Measurements from ENCODE around the gene TGFBR3L.
"Not testable (repeated sequence)": the region's sequence is repeated elsewhere in the genome, so short reads cannot be mapped to it uniquely, and the experiment has no call there.

The TGFBR3L gene

DNA sequence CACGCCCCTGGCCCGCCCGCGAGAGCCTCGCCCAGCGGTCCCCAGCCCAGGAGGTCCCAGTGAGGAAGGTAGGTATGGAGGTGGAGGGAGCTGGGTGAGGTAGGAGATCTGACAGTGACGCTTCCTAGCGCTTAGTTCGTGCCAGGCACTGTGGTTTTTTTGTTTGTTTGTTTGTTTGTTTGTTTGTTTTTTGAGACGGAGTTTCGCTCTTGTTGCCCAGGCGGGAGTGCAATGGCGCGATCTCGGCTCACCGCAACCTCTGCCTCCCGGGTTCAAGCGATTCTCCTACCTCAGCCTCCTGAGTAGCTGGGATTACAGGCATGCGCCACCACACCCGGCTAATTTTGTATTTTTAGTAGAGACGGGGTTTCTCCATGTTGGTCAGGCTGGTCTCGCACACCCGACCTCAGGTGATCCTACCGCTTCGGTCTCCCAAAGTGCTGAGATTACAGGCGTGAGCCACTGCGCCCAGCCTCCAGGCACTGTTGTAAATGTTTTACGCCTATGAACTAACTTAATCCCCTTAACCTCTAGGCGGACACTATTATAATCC is 3.5 kb downstream of the TGFBR3L start:
- not testable (repeated sequence) for DNase-seq

DNA sequence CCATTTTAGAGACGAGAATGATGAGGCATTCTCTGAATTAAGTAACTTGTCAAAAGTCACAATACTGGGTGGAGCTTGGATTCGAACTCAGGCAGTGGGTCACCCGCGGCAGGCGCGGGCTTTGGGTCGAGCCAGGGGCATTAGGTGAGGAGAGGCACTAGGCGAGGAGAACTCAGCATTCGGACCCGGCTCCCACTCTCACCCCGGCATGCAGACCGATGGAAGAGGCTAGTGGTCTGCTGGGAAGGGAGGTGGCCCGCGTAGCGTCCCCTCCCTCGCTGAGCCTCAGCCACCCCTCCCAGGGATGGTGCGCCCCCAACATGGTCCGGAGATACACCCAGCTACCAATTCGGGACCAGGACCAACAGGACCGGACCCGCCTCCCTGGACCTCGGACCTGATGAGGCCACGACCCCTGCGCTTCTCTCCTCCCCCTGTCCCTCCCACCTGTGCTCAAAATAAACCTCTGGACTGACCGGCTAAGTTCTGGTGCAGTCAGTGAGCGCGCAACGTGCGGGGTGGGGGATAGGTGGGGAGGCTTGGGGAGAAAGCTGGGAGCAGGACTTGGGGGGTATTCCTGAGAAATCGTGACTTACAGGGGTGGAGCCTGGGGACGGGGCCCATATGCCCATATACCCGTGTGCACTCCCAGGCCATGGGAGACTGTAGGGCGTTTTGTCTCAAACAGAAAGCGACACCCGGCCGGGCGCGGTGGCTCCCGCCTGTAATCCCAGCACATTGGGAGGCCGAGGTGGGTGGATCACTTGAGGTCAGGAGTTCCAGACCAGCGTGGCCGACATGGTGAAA is 4.2 kb downstream of the TGFBR3L start:
- DNase-seq = no peak

DNA sequence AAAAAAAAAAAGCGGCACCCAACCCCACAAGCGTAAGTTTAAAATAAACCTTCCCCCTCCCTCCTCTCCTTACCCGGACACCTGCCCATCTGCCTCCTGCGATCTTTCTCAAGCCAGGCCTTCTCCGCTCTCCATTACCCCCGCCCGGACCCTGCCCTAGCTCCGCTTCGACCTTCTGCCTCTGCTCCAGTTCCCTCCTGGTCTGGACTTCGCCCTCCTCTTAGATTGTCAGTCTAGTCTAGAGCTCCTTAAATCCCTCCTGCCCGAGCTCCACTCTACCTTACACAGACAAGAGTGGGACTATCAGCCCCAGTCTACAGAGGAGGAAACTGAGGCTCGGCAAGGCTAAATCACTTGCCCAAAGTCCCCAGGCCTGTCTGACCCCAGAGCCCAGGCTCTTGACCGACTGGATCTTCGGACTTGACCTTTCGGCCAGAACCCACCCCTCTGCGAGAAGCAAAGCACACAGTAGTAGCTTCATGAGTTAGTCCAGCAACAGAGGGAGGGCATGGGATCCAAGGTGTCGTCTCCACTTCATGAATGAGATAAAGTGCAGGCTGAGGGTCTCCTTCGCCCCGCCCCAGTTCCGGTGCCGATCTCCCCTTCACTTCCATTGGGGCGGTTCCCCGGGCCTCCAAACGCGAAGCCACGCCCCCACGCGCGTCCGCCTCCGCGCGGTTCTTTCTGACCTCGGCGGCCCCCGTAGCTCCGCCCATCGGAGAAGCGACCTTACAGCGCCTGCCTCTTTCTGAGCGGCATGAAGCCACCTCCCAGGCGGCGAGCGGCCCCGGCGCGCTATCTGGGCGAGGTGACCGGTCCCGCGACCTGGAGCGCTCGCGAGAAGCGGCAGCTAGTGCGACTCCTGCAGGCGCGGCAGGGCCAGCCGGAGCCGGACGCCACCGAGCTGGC is 5.2 kb downstream of the TGFBR3L start, which contains the start of gene SNAPC2:
Gene SNAPC2 (plus strand): TSS at position 729 of the 909 bp plus-strand sequence. CDS start 29 bp downstream, at position 758.
- peak; percentile 83 to 86 for DNase-seq

GRCh38 chr19:7920519-7921301 is 6.1 kb downstream of the TGFBR3L start:
- peak; percentile 81 to 87 for DNase-seq

DNA sequence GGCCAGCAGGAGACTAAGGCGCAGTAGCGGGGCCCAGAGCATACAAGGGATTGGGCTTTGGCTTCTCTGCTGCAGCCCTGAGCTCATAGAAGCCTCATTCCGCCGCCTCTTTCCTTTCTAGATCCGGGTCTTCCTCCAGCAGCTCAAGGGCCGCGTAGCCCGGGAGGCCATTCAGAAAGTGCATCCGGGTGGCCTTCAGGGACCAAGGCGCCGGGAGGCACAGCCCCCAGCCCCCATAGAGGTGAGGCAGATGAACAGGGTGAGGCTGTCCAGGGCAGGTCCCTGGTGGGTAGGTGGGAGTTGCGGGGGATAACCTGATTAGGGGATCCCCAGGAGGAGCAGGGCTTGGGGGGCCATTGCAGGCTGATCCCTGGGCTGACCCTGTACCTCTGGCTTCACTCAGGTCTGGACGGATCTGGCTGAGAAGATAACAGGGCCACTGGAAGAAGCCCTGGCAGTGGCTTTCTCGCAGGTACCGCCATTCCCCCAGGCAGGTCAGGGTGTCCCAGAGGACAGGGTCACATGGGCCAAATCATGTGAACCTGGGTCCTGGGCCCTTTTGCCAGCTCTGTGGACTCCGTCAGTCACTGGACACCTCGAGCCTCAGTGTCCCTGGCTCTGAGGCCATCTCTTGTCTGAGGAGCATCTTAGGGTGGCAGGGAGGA is 6.8 kb downstream of the TGFBR3L start:
- no peak for DNase-seq

GRCh38 chr19:7921967-7922835 is 7.6 kb downstream of the TGFBR3L start:
- DNase-seq = no peak

DNA sequence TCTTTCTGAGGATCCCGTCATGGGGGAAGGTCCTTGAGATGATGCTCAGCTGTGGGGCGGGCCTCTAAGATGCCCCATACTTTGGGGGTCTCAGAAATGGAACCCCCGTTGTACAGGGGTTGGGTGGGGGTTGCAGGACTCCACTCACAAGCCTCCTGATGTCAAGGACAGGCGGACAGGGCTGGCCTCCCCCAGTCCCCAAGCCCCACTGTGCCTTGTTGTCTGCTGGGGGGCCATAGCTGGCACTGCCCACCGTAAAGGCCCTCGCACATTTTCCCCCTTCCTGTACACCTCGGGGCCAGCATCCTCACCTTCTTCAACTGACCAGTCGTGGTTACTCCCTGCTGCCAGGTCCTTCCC is 8.2 kb downstream of the TGFBR3L start:
- no peak for DNase-seq

- DNase-seq = no peak
These were observed 8.9 kb downstream of the TGFBR3L start for GRCh38 chr19:7923295-7924191.

DNA sequence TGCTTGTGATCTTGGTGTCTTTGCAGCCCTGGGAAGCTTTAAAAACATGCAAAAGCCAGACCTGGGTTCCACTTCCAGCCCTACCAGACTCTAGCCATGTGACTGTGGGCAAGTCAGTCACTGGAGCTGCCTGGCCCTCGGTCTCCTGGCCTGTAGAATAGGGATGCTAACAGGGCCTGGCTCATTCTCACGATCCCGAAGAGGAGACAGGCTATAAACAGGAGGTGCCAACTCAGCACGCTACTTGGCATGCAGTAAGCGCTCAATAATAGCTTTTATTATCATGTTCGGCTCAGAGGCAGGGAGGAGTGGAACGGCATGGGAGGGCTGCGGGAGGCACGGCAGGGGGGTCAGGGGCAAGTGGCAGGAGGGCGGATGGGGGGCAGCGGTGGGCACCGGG is 9.6 kb downstream of the TGFBR3L start:
- DNase-seq = no peak

GRCh38 chr19:7924651-7925170 is 10.1 kb downstream of the TGFBR3L start:
- no peak for DNase-seq

DNA sequence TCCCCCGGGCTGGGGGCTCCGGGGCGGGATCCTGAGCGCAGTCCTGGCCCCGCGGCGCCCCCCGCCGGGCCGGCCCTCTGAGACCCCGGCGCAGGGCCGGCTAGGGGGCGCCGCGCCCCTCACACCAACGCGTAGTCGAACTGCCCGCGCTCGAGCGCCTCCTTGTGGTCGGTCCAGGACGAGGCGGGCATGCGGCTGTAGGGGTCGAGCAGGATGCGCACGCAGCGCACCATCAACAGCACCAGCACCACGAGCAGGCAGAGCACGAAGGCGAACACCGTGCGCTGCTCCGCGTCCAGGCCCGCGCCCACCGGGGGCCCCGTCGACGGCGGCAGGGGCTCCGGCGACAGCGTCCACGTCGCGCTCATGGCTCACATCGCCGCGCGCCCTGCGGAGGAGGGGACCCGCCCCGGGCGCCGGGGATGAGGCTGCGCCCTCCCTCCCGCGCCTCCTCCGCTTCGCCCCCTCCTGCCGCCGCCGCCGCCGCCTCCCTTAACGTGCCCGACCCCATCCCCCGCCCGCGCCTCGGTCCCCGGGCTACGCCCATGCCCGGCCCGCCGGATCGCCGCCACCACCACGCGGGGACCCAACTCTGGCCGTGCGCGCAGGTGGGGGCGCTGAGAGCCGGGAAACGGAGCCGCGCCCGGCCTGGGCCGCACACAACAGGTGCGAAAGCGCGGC is 10.7 kb downstream of the TGFBR3L start:
- DNase-seq = peak; percentile 72 to 86

DNA sequence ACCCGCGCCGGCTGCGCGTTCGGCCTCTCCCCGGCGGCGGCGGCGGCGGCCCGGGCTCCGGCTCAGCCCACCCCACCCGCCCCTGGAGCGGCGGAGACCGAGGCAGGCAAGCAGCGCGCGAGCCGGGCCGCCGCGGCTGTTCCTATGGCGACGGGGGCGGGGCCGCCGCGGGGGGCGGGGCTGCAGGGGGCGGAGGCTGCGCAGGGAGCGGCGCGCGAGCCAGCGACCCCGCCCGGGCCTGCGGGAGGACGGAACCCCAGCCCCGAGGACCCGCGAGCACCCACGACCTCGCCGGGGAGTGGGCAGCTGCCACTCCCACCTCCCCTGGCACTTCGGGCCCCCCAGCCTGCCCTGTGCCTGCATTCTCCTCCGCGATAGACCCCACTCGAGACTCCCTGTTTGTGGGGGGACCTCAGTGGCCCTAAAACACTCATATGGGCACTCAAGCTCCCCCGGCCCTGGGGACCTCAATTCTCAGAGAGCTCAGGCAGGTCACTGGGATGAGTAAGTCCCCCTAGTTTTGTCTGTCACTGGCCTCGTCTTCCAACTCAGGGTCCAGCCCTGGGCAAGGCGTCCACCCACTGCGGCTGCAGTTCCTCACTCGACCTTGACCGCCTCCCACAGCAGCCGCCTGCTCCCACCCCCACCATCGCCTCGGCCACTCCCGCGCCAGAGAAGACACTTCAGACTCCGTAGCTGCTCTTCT is 11.5 kb downstream of the TGFBR3L start, which contains the start of gene CTXN1:
Gene CTXN1 (minus strand): TSS at position 115 of the 706 bp plus-strand sequence. CDS start 597 bp downstream, outside the sequence.
- peak in 1 of 2 experiments; percentile 46 for DNase-seq

GRCh38 chr19:7926727-7927604 is 12.3 kb downstream of the TGFBR3L start:
- DNase-seq = no peak

DNA sequence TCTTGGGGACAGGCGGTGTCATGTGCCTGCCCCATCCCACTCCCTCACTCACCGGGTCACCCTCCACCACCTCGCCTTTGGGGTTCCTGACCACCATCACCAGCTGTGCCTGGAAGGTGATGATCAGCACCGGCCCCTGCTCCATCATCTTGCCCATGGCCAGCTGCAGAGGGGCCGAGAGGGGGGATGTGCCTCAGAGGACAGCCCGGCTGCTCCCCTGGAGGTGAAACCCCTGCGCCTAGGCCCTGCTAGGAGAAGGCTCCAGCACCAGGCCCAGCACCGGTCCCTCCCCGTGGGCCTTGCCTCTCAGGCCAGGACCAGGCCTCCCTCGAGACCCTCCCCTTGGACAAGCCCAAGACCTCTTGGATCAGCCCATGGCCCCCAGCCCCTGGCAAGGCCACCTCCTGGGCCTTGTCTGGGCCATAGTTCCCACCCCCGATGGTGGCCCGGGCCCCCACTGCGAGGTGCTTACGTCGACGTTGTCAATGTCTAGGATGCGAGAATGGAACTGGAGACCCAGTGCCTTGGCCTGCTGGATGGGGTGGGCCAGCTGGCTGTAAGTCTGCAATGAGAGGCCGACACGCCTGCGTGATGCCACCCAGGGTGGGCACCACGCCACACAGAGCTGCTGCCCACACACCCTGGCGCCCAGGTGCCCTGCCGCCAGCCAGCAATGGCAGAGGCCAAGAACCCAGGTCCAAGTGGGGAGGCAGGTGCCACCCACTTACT is 13.1 kb downstream of the TGFBR3L start:
- no peak for DNase-seq

DNA sequence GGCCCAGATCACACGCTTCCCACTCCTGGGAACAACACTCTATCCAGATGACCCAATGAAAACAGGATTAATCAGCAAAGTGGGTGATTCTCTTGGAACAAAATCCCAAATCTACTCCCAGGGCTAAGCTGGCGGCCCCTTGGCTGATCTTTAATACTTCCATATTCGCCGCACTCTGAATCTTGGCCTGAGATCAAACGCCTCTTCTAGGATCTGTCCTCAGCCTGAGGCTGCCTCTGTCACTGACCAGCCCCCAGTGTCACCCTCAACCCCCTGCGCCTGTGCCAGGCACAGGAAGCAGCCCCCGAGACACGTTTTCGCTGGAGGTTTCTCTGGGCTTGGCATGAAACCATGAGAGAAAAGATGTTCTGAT is 13.7 kb downstream of the TGFBR3L start:
- DNase-seq = no peak

All from NCI-H1930 (cell line).